GM21526 (cell line): Measurements from ENCODE around the gene NAT10.

Source experiments
- ATAC-seq: cut with Tn5 transposase; IDR thresholded peaks from one replicate; pipeline ENCODE4 v1.9.1; 2021; ENCODE audit warnings: moderate library complexity; ENCODE audit not compliant: unreplicated experiment, low FRiP score

The NAT10 gene

DNA sequence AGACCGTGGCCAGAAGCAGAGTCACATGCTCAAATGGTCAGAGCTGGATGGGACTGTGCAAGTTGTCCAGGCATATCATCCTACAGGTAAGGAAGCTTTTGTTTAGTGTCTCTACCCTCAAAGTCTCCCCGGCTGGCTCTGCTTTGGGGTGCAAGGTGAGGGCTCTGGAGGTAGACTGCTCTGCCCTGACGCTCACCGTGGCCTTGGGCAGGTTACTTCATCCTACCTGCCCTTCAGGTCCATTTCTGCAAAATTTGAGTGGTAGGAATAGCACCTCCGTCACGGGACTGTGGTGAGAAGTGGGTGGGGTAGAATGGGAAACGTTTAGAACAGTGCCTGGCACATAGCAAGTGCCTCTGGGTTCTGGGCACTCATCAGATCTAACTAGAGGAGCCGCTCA is 42.2 kb downstream of the NAT10 start:
- no peak for ATAC-seq

DNA sequence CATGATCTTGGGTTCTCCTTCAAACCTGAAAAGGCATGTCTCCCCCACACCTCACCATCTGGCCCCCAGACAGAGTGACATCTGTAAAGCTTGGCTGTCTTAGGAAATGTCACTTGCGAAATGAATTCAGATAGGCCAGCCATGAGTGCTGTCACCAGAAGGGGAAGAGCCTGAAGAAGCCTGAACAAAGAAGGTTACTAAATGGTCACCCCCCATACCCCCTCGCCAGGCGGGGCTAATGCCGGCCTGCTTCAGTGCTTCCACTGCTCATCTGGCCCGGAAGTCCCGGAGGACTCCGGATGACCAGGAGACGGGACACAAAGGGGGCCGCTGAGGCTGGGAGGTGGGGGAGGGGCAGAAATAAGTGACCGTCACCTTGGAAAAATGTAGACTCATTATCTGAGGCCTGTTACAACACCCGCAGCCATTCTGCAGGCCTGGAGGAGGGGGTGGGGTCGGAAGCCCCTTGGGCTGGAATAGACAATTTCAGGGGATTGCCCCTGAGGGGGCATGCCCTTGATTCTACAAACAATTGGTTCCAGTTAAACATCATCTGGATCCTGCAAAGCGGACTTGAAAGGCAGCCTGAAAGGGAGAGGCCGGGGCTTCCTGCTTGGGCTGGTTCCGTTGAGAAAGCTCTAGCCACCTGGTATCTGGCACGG is 43.2 kb downstream of the NAT10 start:
- ATAC-seq, result no peak

DNA sequence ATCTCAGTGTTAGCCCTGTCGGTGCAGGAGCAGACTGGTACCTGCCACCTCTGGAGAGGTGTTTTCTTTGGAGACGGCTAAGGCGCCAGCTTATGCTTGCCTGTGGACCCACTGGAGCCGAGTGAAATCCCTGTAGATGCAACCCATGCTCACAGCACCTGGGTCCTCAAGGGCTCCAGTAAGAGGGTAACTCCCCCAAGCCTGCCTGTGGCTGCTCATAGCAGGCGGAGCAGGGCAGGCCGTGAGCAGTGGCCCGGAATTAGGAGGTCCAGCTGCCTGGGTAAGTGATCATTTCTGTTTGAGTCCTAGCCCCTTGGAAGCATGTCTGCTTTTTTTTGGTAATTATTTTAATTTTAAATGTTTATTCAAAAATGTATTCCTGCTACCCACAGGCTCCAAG is 43.8 kb downstream of the NAT10 start:
- no peak for ATAC-seq

DNA sequence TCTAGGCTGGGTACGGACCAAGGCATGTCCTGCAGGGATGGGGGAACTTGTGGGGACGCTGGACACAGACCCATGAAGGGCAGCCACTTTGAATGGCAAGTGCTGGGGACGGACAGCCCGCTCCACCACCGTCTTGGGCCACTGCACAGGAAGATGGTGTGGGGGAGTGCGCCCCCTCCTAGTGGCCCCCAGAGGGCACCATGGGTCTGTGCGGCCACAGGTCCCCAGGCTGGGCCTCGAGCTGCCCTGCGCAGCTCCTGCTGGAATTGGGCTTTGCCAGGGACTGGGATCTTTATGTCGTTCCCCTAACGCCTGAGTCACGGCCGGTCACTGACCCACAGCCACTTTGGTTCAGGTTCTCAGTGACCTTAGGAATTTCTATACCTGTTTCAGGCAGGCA is 44.4 kb downstream of the NAT10 start:
- ATAC-seq, result no peak

DNA sequence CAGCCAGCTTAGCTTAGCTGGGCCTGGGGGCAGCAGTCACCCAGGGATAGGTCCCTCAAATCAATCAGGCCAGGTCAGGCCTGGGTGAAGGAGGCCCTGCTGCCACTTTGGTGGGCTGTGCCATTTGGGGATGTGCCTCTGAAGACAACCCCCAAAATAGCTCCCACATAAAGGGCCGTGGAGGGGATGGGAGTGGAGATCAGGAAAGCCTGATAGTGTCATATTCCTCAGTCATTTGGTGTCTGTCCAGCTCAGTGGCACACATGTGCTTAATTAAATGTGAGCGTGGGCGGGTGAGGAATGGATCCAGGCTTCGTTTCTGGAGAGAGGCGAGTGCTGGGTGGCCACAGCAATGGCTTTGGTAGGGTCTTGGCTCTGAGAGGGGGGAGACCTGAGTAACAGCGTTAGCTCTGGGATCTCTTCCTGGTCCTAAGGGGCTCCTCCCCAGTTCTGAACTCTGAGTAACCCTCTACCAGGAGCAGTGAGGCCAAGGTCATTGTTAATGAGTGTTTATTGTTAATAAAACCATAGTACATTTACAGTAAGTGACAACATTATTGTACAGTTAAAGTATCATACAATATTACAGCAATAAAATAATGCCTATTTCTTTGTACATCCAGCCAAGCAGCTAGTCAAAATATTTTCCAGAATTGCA is 45.2 kb downstream of the NAT10 start:
- ATAC-seq, result no peak

DNA sequence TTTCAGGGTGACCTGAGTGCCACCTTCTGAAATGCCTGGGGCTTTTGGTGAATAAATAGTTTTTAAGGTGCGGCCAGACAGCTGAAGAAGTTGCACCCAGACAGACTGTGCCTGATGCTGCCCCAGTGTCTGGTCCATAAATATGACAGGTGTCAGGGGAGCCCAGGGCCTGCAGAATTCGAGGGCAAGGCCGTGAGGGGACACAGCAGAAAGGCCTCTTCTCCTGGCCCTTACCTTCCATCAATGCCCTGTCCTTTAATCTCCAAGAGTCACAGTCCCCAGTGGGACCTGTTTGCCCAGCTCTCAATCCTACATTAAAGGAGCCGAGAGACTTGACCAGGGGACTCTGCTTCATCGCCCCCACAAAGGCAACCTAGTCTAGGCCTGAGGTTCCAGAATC is 45.7 kb downstream of the NAT10 start:
- no peak for ATAC-seq

- ATAC-seq, result no peak
Observed at GRCh38 chr11:34151916-34152845, 46.8 kb downstream of the NAT10 start.

DNA sequence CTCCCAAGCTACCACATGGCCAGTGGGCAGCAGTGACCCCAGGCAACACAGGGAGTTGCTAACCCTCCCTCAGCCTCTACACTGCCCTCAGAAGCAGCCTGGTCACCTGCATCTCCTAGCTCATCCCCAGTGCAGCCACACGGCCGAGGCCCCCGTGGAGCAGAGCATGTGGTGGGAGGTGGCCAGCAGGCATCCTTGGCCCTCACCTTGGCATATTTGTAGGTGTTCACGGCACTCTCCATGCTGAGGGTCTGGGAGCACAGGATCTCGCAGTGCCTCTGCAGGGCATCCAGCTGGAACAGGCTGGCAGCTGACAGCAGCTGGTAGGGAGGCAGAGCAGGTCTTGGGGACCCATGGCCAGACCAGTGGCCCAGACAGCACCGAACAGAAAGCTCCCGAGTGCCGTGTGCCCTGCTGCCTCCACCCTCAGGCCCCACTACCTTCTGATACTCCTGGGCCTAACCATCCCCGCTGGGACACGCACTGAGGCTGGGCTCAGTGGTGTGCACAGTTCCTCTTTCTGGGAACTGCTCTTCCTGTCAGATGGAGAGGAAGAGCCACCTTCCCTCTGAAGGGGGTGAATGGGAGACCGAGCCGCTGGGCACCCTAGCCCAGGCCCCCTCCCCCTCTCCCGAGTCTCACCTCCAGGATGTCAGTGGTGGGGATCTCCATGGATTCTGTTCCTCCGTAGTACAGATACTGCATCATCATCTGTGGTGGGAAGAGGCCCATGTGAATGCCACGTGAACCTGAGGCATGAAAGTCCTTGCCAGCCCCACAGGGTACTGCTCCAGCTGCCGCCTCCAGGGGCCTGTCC is 48.8 kb downstream of the NAT10 start:
- ATAC-seq, result peak; percentile 63

DNA sequence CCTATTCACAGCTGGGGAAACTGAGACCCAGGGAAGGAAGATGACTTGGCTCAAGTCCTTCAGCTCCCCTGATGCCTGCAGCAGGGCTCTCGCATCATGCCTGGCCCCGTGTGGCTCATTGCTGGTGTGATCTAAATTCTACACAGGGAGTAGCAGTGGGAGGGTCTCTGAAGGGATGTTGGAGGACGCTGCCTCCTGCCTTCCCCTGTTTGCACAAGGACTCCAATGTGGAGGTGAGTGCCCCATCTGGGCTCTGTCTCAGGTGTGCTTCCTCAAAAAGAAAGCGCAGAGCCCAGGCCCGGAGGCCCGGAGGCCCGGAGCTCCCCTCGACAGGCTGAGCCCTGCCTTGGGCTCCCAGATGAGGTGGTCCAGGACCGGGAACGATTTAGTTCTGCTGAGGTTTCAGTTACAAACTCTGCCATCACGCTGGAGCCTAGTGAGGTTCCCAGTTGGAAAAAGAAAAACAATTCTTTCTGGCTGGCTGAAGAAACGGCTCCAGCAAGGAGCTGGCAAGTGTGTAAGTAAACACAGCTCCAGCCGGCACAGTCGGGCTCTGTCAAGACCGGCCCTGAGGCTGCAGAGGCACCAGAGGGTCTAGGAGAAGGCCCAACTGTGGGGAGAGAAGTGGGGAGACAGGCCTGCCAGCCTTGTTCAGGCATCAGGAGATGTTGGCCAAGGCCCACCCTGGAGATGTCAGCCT is 49.8 kb downstream of the NAT10 start:
- no peak for ATAC-seq

DNA sequence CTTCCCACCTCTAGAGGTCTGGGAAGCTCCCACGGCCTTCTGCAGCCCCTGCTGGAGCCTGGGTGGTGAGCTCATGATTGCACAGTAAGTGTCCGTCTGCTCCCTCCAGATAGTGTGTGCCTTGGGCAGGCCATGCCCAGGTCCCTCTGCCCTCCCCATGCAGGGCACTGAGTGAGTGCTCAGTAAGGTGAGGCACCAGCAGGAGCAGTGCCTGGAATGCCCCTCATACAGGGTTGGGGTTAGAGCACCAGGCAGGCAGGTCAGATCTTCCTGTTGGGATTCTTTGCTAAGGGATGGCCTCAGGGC is 50.3 kb downstream of the NAT10 start:
- ATAC-seq, result no peak

DNA sequence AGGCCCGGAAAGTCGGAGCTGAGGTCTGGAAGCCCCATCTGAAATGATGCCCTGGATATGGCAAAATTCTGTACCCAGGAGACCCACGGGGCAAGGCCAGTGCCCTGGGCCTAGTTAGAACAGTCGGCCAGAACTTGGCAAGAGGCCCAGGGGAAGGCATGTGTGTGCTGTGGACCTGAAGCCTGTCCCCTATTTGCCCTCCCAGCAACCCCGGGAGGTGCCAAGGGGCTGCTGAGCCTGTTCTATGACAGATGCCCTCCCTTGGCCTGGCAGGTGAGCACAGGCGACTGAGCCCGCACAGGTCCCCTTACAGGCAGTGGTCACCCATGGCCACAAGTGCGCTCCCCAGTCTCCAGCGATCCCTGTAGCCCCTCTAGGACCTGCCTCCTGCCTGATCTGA is 51.7 kb downstream of the NAT10 start:
- ATAC-seq, result no peak

- no peak for ATAC-seq
Observed at GRCh38 chr11:34158661-34159060, 53.2 kb downstream of the NAT10 start.

DNA sequence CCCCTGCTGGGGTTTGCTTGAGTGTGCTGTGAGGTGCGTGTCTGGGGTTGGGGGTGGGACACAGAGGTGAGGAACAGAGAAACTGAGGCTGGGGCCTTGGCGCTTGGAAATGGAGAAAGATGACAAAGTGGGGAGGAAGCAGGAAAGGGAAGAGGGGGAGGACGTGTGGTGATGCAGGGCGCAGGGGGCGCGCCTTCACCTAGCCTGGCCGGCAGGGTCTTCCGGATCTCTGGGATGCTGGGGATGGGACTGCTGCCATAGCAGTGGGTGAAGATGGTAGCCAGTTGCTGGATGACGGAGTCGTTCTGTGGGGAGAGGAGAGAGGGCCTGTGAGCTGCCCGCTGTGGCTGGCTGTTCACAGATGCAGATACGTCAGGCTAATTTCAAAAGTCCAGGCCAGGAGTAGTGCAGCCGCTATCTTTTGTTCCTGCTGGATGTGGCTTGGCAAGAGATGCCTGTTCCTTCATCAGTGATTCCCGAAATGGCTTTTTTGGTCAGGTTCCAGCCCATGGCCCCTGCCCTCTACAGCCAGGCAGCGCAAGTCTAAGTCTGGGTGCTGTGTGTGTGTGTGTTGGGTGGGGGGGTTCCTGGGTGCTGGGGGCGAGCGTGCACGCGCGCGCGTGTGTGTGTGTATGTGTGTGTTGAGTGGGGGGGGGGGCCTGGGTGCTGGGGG is 54.8 kb downstream of the NAT10 start:
- ATAC-seq, result no peak

- no peak for ATAC-seq
Observed at GRCh38 chr11:34160791-34161190, 55.4 kb downstream of the NAT10 start.

DNA sequence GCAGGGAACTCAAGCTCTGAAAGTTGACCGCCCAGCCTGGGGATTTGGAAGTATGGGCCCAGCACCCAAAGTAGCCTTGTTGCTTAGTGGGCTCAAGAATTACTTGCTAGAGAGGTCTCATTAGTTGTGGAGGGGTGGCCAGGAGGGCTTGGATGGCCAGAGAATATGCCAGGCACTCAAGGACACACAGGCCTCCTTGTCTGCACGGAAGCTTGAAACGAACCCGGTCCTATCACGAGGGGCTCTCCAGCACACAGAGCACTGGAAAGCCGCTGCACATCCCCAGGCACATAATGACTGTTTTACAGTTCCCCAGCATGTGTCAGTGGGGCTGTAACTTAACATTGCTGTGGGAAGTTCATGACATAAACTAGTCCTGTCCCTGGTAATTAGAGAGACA is 55.9 kb downstream of the NAT10 start:
- ATAC-seq, result no peak

- ATAC-seq, result no peak
Observed at GRCh38 chr11:34161812-34162492, 56.5 kb downstream of the NAT10 start.

DNA sequence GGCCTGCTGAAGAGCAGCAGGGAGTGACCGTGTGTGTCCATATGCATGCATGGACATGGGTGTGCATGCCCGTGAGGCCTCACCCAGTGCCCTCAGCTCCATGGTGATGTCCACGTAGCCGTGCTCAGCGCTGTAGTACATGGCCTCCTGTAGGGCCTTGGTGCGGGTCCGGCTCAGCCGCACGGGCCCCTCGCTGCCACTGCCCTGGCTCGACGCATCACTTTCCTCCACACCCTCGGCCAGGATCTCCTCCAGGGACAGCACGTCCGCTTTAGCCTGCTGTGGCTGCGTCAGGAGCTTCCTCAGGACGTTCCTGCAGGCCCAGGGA is 57.0 kb downstream of the NAT10 start:
- ATAC-seq, result no peak

DNA sequence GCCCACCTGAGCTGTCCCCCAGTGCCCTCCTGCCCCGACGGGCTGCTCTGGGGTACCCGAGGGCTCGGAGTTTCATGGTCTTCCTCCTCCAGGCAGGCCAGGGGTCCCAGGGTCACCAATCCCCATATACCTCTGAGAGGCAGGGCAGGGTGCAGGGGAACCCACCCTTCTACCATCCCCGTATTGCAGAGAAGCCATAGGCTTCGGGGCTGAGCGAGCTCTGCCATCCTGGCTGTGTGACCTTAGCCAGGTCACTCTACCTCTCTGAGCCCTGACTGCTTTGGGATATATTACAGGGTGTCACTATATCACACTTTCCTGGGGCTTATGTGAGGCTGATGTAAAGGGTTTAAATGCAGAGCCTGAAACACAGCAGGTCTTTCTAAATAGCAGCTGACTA is 57.4 kb downstream of the NAT10 start:
- ATAC-seq, result no peak

GRCh38 chr11:34165121-34165520 is 59.7 kb downstream of the NAT10 start:
- ATAC-seq, result no peak
